HL-60/S4 (cell line): Measurements from ENCODE around the gene PEAK3.

Source experiments
- in situ Hi-C: fragments of 300-500 bp; cut with MboI; formaldehyde crosslinking; loops from 2 replicates; pipeline ENCODE4 v1.14.3; 2022; ENCODE audit warnings: low sequenced_read_pairs

Gene PEAK3

GRCh38 chr19:2315818-2316353, 33.9 kb upstream of the PEAK3 start:
- in situ Hi-C loops, result no loop called here

- in situ Hi-C loops, result no loop called here
Measured at GRCh38 chr19:2315121-2315817, 33.3 kb upstream of the PEAK3 start.

- in situ Hi-C loops, result no loop called here
Measured at GRCh38 chr19:2312820-2313501, 31.0 kb upstream of the PEAK3 start.

GRCh38 chr19:2311093-2311492, 29.1 kb upstream of the PEAK3 start:
- in situ Hi-C loops, result no loop called here

- in situ Hi-C loops, result no loop called here
Measured at GRCh38 chr19:2309734-2310362, 27.9 kb upstream of the PEAK3 start.

GRCh38 chr19:2308114-2308556, 26.2 kb upstream of the PEAK3 start, which contains the start of gene LINGO3:
LINGO3 (minus strand) TSS chr19:2308154; CDS start chr19:2291776, 16,378 bp downstream.
- in situ Hi-C loops, result no loop called here

GRCh38 chr19:2307518-2308012, 25.6 kb upstream of the PEAK3 start:
- in situ Hi-C loops, result no loop called here

GRCh38 chr19:2306971-2307370, 25.0 kb upstream of the PEAK3 start:
- in situ Hi-C loops, result no loop called here

- in situ Hi-C loops, result no loop called here
Measured at GRCh38 chr19:2306281-2306806, 24.4 kb upstream of the PEAK3 start.

- in situ Hi-C loops, result no loop called here
Measured at GRCh38 chr19:2305452-2306280, 23.7 kb upstream of the PEAK3 start.

- in situ Hi-C loops, result no loop called here
Measured at GRCh38 chr19:2303211-2303798, 21.3 kb upstream of the PEAK3 start.

GRCh38 chr19:2302319-2303210, 20.6 kb upstream of the PEAK3 start:
- in situ Hi-C loops, result no loop called here

- in situ Hi-C loops, result no loop called here
Measured at GRCh38 chr19:2300533-2300932, 18.6 kb upstream of the PEAK3 start.

- in situ Hi-C loops, result no loop called here
Measured at GRCh38 chr19:2296141-2296540, 14.2 kb upstream of the PEAK3 start.

GRCh38 chr19:2294687-2295335, 12.8 kb upstream of the PEAK3 start:
- in situ Hi-C loops, result no loop called here

GRCh38 chr19:2291185-2291751, 9.3 kb upstream of the PEAK3 start:
- in situ Hi-C loops, result no loop called here

- in situ Hi-C loops, result no loop called here
Measured at GRCh38 chr19:2290441-2291184, 8.6 kb upstream of the PEAK3 start.
